A673 (cell line): ENCODE measurements around the gene SRRD. TPM values are rescaled to one million over a fixed set of nuclear protein-coding genes. Genes with fewer than 3 reads are reported as not detected.

ENCODE experiments used
- BruUV-seq: library from RNA; stranded (reverse); fragments of 400-500 nt; replicated peaks from 2 replicates; lab custom pipeline; 2021; lab: Mats Ljungman, UMichigan
- CTCF ChIA-PET: fragments of 300-600 bp; sonication (Branson Sonifier 250); formaldehyde crosslinking; loops from one replicate; lab custom pipeline; 2022; ENCODE audit warnings: antibody characterized with exemption; lab: Charles Lee
- POLR2A ChIA-PET: fragments of 300-600 bp; sonication (Branson Sonifier 250); formaldehyde crosslinking; loops from one replicate; lab custom pipeline; 2022; ENCODE audit warnings: antibody characterized with exemption; ENCODE audit not compliant: low non-redundant PET; lab: Charles Lee
- DNase-seq: peaks from one replicate; pipeline ENCODE4 v3.0.0-alpha.2; 2015; ENCODE audit warnings: low spot score
- H3K27ac ChIP-seq: fragments of 200-600 bp; sonication (generic); 2 replicates; pipeline ENCODE4 v1.5.1; 2016; ENCODE audit warnings: mixed run types, low read depth, mild to moderate bottlenecking, mixed read lengths, antibody characterized with exemption, low read length; ENCODE audit not compliant: poor library complexity, severe bottlenecking
- H3K27me3 ChIP-seq: fragments of 200-600 bp; sonication (generic); replicated peaks from 2 replicates; pipeline ENCODE4 v1.6.1; 2017; ENCODE audit warnings: mixed run types, low read depth, mild to moderate bottlenecking, mixed read lengths, antibody characterized with exemption, low read length; ENCODE audit not compliant: insufficient read depth, poor library complexity
- H3K36me3 ChIP-seq: fragments of 200-600 bp; sonication (generic); 2 replicates; pipeline ENCODE4 v1.6.1; 2016; ENCODE audit warnings: mixed run types, mild to moderate bottlenecking, mixed read lengths, antibody characterized with exemption, low read length; ENCODE audit not compliant: insufficient read depth, poor library complexity, severe bottlenecking
- H3K4me1 ChIP-seq: fragments of 200-600 bp; sonication (generic); 2 replicates; pipeline ENCODE4 v1.6.1; 2017; ENCODE audit warnings: mixed run types, mild to moderate bottlenecking, mixed read lengths, antibody characterized with exemption, low read length; ENCODE audit not compliant: insufficient read depth, poor library complexity, severe bottlenecking
- H3K4me3 ChIP-seq: fragments of 200-600 bp; sonication (generic); 2 replicates; pipeline ENCODE4 v1.5.1; 2016; ENCODE audit warnings: low read depth, mixed run types, mild to moderate bottlenecking, mixed read lengths, low read length; ENCODE audit not compliant: poor library complexity, severe bottlenecking
- H3K9me3 ChIP-seq: fragments of 200-600 bp; sonication (generic); 2 replicates; pipeline ENCODE4 v1.6.1; 2016; ENCODE audit warnings: mixed run types, low read depth, mild to moderate bottlenecking, mixed read lengths, antibody characterized with exemption, low read length; ENCODE audit not compliant: poor library complexity, severe bottlenecking
- EZH2 ChIP-seq: fragments of 200-600 bp; sonication (generic); IDR thresholded peaks from 2 replicates; pipeline ENCODE4 v1.6.1; 2017; ENCODE audit warnings: borderline replicate concordance, low read depth, mild to moderate bottlenecking, mixed read lengths, antibody characterized with exemption, low read length; ENCODE audit not compliant: poor library complexity, severe bottlenecking
- intact Hi-C: fragments of 100-400 bp; cut with micrococcal nuclease; formaldehyde crosslinking; loops from one replicate; pipeline ENCODE4 v1.10.0; 2022; ENCODE audit not compliant: unreplicated experiment
- total RNA-seq: library from RNA; stranded (reverse); gene quantifications from 2 replicates; pipeline ENCODE4 v1.2.3, GENCODE V29; 2021
- TF ChIP-seq, protein P1 (sequence below): fragments of 300-800, 200-600 bp; sonication (generic); conservative IDR thresholded peaks from 2 replicates; pipeline ENCODE4 v1.5.1; 2017; ENCODE audit warnings: low read depth, mild to moderate bottlenecking, antibody characterized with exemption, low read length, moderate library complexity, mixed read lengths

SRRD gene
- total RNA-seq, 1 experiment from 2014 or later: 28.8 TPM

GRCh38 chr22:26512149-26512793 is 28.6 kb downstream of the SRRD start, which contains the start of gene TFIP11:
TSS of gene TFIP11 (minus strand) at chr22:26512473. CDS start at chr22:26510272, 2,201 bp downstream.
- no peaks in the 10 kb centered on the region for H3K9me3 ChIP-seq
- intact Hi-C loops: no loop called here
- CTCF ChIA-PET: interaction anchor here (0.6 kb wide), 1 partner anchor 24 kb away, joined by 3 read pairs; no protein-coding TSS in a partner anchor
- H3K4me3 ChIP-seq: peak within 1 kb of the TSS; percentile 81
- peak; percentile 93 for DNase-seq
- peak within 1 kb of the TSS; percentile 73 for H3K27ac ChIP-seq
- POLR2A ChIA-PET: interaction anchor here (0.7 kb wide), 1 partner anchor 53 kb away, joined by 16 read pairs; no protein-coding TSS in a partner anchor
- peaks cover 15% of the 10 kb centered on the region for H3K4me1 ChIP-seq
- H3K27me3 ChIP-seq: no peaks in the 10 kb centered on the region
- BruUV-seq: no TSS peak
- H3K36me3 ChIP-seq: peaks cover 31% of the 10 kb centered on the region
- TF ChIP-seq, protein P1, sequence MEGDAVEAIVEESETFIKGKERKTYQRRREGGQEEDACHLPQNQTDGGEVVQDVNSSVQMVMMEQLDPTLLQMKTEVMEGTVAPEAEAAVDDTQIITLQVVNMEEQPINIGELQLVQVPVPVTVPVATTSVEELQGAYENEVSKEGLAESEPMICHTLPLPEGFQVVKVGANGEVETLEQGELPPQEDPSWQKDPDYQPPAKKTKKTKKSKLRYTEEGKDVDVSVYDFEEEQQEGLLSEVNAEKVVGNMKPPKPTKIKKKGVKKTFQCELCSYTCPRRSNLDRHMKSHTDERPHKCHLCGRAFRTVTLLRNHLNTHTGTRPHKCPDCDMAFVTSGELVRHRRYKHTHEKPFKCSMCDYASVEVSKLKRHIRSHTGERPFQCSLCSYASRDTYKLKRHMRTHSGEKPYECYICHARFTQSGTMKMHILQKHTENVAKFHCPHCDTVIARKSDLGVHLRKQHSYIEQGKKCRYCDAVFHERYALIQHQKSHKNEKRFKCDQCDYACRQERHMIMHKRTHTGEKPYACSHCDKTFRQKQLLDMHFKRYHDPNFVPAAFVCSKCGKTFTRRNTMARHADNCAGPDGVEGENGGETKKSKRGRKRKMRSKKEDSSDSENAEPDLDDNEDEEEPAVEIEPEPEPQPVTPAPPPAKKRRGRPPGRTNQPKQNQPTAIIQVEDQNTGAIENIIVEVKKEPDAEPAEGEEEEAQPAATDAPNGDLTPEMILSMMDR: no peak
- TF ChIP-seq EZH2: no peak

DNA sequence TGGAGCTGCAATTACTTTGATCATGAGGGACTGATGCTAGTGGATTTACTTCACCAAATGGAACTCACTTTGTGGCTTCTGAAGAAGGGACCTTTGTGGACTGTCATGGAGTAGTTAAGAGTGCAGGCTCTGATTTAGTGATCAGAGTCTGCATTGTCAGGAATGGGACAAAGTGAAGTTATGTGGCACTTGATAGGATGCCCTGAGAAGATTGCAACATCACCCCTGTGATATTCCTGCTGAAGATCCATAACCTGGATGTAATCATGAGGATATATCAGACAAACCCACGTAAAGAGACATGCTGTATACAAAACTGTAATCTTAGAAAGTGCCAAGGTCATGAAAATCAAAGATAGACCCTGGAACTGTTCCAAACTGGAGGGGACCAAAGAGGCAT is 30.2 kb downstream of the SRRD start:
- CTCF ChIA-PET: no interaction called here
- BruUV-seq: no TSS peak
- Histone ChIP-seq H3K4me1 (peaks cover 15% of the 10 kb centered on the region), H3K27me3 (no peaks in the 10 kb centered on the region), H3K4me3 (no peak overlapping the region), H3K27ac (no peak overlapping the region), H3K36me3 (peaks cover 15% of the 10 kb centered on the region), H3K9me3 (no peaks in the 10 kb centered on the region)
- intact Hi-C loops: no loop called here
- no peak for DNase-seq
- POLR2A ChIA-PET: no interaction called here
- TF ChIP-seq, protein P1: no peak
- no peak for TF ChIP-seq EZH2

GRCh38 chr22:26514419-26515161 is 30.9 kb downstream of the SRRD start:
- DNase-seq: no peak
- ChIA-PET CTCF (no interaction called here), POLR2A (no interaction called here)
- peaks cover 15% of the 10 kb centered on the region for H3K4me1 ChIP-seq
- BruUV-seq: no TSS peak
- intact Hi-C loops: no loop called here
- H3K36me3 ChIP-seq: peaks cover 8% of the 10 kb centered on the region
- H3K27me3 ChIP-seq: no peaks in the 10 kb centered on the region
- H3K27ac ChIP-seq: no peak overlapping the region
- no peak overlapping the region for H3K4me3 ChIP-seq
- H3K9me3 ChIP-seq: no peaks in the 10 kb centered on the region
- no peak for TF ChIP-seq EZH2
- TF ChIP-seq, protein P1: no peak
